Neural cell (in vitro differentiated cells): Measurements from ENCODE around the gene MAPK8IP3. TPM values are rescaled to one million over a fixed set of nuclear protein-coding genes. Genes with fewer than 3 reads are reported as not detected.

Experiments
- H2AFZ ChIP-seq: fragments of 200-600, 300-800 bp; sonication (generic), shearing (Covaris generic); 2 replicates; pipeline ENCODE4 v1.6.0; 2014; ENCODE audit warnings: low read depth, mild to moderate bottlenecking, antibody characterized with exemption, low read length, moderate library complexity
- H3F3A ChIP-seq: fragments of 200-600 bp; shearing (Covaris generic); 2 replicates; pipeline ENCODE4 v1.6.1; 2016; ENCODE audit warnings: mild to moderate bottlenecking, moderate library complexity, mixed read lengths, antibody characterized with exemption, low read length; ENCODE audit not compliant: insufficient read depth, poor library complexity, severe bottlenecking
- H3K27ac ChIP-seq: fragments of 200-600, 300-800 bp; sonication (generic), shearing (Covaris generic); 2 replicates; pipeline ENCODE4 v1.5.1; 2014; ENCODE audit warnings: mild to moderate bottlenecking, low read length, moderate library complexity
- H3K27me3 ChIP-seq: fragments of 300-800, 200-600 bp; sonication (generic), shearing (Covaris generic); 2 replicates; pipeline ENCODE4 v1.6.0; 2014; ENCODE audit warnings: mild to moderate bottlenecking, low read depth, low read length, moderate library complexity; ENCODE audit not compliant: insufficient read depth
- H3K36me3 ChIP-seq: fragments of 300-800, 200-600 bp; sonication (generic), shearing (Covaris generic); 2 replicates; pipeline ENCODE4 v1.5.1; 2014; ENCODE audit warnings: mild to moderate bottlenecking, antibody characterized with exemption, low read length, moderate library complexity; ENCODE audit not compliant: insufficient read depth
- H3K4me2 ChIP-seq: fragments of 300-800, 200-600 bp; sonication (generic), shearing (Covaris generic); 2 replicates; pipeline ENCODE4 v1.6.0; 2014; ENCODE audit warnings: mild to moderate bottlenecking, low read length
- H3K4me3 ChIP-seq: fragments of 300-800, 200-600 bp; sonication (generic), shearing (Covaris generic); 2 replicates; pipeline ENCODE4 v1.5.1; 2014; ENCODE audit warnings: mild to moderate bottlenecking, low read length, moderate library complexity
- H3K79me2 ChIP-seq: fragments of 200-600 bp; shearing (Covaris generic); replicated peaks from 2 replicates; pipeline ENCODE4 v1.6.0; 2014; ENCODE audit warnings: mild to moderate bottlenecking, low read length, moderate library complexity; ENCODE audit not compliant: insufficient read depth
- H3K9ac ChIP-seq: fragments of 300-800, 200-600 bp; sonication (generic), shearing (Covaris generic); 2 replicates; pipeline ENCODE4 v1.6.1; 2016; ENCODE audit warnings: mild to moderate bottlenecking, low read length, mixed read lengths
- H3K9me2 ChIP-seq: fragments of 200-600 bp; shearing (Covaris generic); 2 replicates; pipeline ENCODE4 v1.6.1; 2016; ENCODE audit warnings: mild to moderate bottlenecking, low read length, mixed read lengths; ENCODE audit not compliant: insufficient read depth
- H3K9me3 ChIP-seq: fragments of 200-600, 300-800 bp; sonication (generic), shearing (Covaris generic); 2 replicates; pipeline ENCODE4 v1.6.1; 2016; ENCODE audit warnings: mild to moderate bottlenecking, mixed run types, low read length, moderate library complexity, mixed read lengths
- H4K20me1 ChIP-seq: fragments of 200-600 bp; shearing (Covaris generic); 2 replicates; pipeline ENCODE4 v1.6.1; 2016; ENCODE audit warnings: mild to moderate bottlenecking, mixed run types; ENCODE audit not compliant: insufficient read depth
- CTCF ChIP-seq: fragments of 450-650 bp; IDR thresholded peaks from 2 replicates; pipeline ENCODE4 v1.5.1; 2014; ENCODE audit warnings: antibody characterized with exemption, mild to moderate bottlenecking, moderate library complexity; ENCODE audit not compliant: poor library complexity, severe bottlenecking
- EP300 ChIP-seq: fragments of 450-650 bp; conservative IDR thresholded peaks from 2 replicates; pipeline ENCODE4 v1.6.1; 2014; ENCODE audit warnings: antibody characterized with exemption, mild to moderate bottlenecking, moderate library complexity; ENCODE audit not compliant: poor library complexity, severe bottlenecking
- EZH2 ChIP-seq: fragments of 200-600, 300-800 bp; shearing (Covaris generic), sonication (generic); IDR thresholded peaks from 2 replicates; pipeline ENCODE4 v1.6.1; 2014; ENCODE audit warnings: antibody characterized with exemption, low read length, borderline replicate concordance, mild to moderate bottlenecking; ENCODE audit not compliant: insufficient read depth, poor library complexity, severe bottlenecking
- MXI1 ChIP-seq: fragments of 450-650 bp; conservative IDR thresholded peaks from 2 replicates; pipeline ENCODE4 v1.6.1; 2014; ENCODE audit warnings: antibody characterized with exemption, mild to moderate bottlenecking; ENCODE audit not compliant: poor library complexity, severe bottlenecking
- POLR2AphosphoS5 ChIP-seq: IDR thresholded peaks from 2 replicates; pipeline ENCODE4 v1.6.1; 2012
- RAD21 ChIP-seq: fragments of 450-650 bp; conservative IDR thresholded peaks from 2 replicates; pipeline ENCODE4 v1.6.1; 2014; ENCODE audit warnings: antibody characterized with exemption, mild to moderate bottlenecking, moderate library complexity
- REST ChIP-seq: IDR thresholded peaks from 2 replicates; pipeline ENCODE4 v1.6.1; 2012; ENCODE audit warnings: borderline replicate concordance
- SMC3 ChIP-seq: fragments of 450-650 bp; conservative IDR thresholded peaks from 2 replicates; pipeline ENCODE4 v1.6.1; 2014; ENCODE audit warnings: antibody characterized with exemption, mild to moderate bottlenecking, moderate library complexity; ENCODE audit not compliant: poor library complexity
- TAF1 ChIP-seq: IDR thresholded peaks from 2 replicates; pipeline ENCODE4 v1.6.1; 2012; ENCODE audit warnings: low read depth
- polyA plus RNA-seq: library from polyadenylated mRNA; depleted of rRNA; stranded (reverse); fragments of >200 nt; gene quantifications from 2 replicates; pipeline ENCODE4 v1.2.3, GENCODE V29; 2014

Gene MAPK8IP3
- polyA plus RNA-seq, 1 donor from 2014 or later, result 51.0 TPM

- Histone ChIP-seq H3F3A (no peaks in the 10 kb centered on the region), H2AFZ (no peak overlapping the region), H4K20me1 (no peaks in the 10 kb centered on the region), H3K36me3 (no peaks in the 10 kb centered on the region), H3K4me3 (no peak overlapping the region), H3K9me2 (no peaks in the 10 kb centered on the region), H3K79me2 (no peaks in the 10 kb centered on the region), H3K9ac (no peak overlapping the region), H3K27ac (no peak overlapping the region), H3K4me2 (no peak overlapping the region), H3K9me3 (no peaks in the 10 kb centered on the region), H3K27me3 (no peaks in the 10 kb centered on the region)
- no peak for TF ChIP-seq REST
These were observed 85.4 kb downstream of the MAPK8IP3 start for GRCh38 chr16:1791256-1791942.

- no peak overlapping the region for H3K27ac ChIP-seq
- H3K36me3 ChIP-seq, result no peaks in the 10 kb centered on the region
- H3K9me3 ChIP-seq, result no peaks in the 10 kb centered on the region
- H3K4me2 ChIP-seq, result no peak overlapping the region
- no peaks in the 10 kb centered on the region for H4K20me1 ChIP-seq
- H3K79me2 ChIP-seq, result no peaks in the 10 kb centered on the region
- no peak overlapping the region for H3K4me3 ChIP-seq
- no peaks in the 10 kb centered on the region for H3K27me3 ChIP-seq
- no peaks in the 10 kb centered on the region for H3K9me2 ChIP-seq
- no peak overlapping the region for H3K9ac ChIP-seq
- TF ChIP-seq EZH2 (no peak), RAD21 (no peak), REST (no peak), EP300 (no peak), POLR2AphosphoS5 (no peak), TAF1 (no peak), SMC3 (no peak), MXI1 (no peak), CTCF (no peak)
- no peaks in the 10 kb centered on the region for H3F3A ChIP-seq
- H2AFZ ChIP-seq, result no peak overlapping the region
These were observed 86.2 kb downstream of the MAPK8IP3 start for GRCh38 chr16:1791943-1792812.
